ENCODE measurements around the gene IL9. TPM values are rescaled to one million over a fixed set of nuclear protein-coding genes. Genes with fewer than 3 reads are reported as not detected.

IL9 gene
- total RNA-seq, 1 donor from 2014 or later = not detected

DNA sequence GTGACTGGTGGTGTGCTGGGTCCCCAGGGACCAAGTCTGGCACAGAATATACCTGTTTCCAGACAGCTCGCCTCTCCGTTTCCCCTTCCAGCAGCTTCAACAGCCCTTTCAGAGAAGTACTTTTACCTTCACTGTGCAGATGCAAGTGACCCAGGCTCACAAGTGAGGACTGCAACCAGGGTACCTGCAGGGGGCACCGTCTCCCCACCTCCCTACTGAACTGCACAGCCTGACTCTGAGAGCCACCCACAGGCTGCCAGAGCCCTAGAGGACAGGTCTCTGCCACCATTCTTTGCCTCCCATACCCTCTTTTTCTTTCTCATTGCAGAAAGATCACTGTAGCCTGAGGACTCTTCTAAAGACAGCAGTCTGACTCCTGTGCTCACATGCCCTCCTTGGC, 15.4 kb downstream of the IL9 start:
- TF ChIP-seq, protein P1, sequence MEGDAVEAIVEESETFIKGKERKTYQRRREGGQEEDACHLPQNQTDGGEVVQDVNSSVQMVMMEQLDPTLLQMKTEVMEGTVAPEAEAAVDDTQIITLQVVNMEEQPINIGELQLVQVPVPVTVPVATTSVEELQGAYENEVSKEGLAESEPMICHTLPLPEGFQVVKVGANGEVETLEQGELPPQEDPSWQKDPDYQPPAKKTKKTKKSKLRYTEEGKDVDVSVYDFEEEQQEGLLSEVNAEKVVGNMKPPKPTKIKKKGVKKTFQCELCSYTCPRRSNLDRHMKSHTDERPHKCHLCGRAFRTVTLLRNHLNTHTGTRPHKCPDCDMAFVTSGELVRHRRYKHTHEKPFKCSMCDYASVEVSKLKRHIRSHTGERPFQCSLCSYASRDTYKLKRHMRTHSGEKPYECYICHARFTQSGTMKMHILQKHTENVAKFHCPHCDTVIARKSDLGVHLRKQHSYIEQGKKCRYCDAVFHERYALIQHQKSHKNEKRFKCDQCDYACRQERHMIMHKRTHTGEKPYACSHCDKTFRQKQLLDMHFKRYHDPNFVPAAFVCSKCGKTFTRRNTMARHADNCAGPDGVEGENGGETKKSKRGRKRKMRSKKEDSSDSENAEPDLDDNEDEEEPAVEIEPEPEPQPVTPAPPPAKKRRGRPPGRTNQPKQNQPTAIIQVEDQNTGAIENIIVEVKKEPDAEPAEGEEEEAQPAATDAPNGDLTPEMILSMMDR (IDR thresholded peaks at IDR 0.05; ENCODE audit: insufficient read depth, low read length, poor library complexity, severe bottlenecking) = peak; percentile 27
- Histone ChIP-seq H3K4me3 (ENCODE audit: low read depth, low read length) (no peak overlapping the region), H3K27me3 (ENCODE audit: control insufficient read depth, insufficient read depth, low read length) (peaks cover 11% of the 10 kb centered on the region), H3K36me3 (ENCODE audit: control insufficient read depth, insufficient read depth, low read length) (no peaks in the 10 kb centered on the region)
- no peak for DNase-seq (ENCODE audit: low read depth)

- TF ChIP-seq, protein P1 (IDR thresholded peaks at IDR 0.05; ENCODE audit: insufficient read depth, low read length, poor library complexity, severe bottlenecking) = no peak
- no peak for DNase-seq (ENCODE audit: low read depth)
- Histone ChIP-seq H3K27me3 (ENCODE audit: control insufficient read depth, insufficient read depth, low read length) (peaks cover 6% of the 10 kb centered on the region), H3K4me3 (ENCODE audit: low read depth, low read length) (no peak overlapping the region), H3K36me3 (ENCODE audit: control insufficient read depth, insufficient read depth, low read length) (no peaks in the 10 kb centered on the region)
Measured at GRCh38 chr5:135879591-135879990, 16.1 kb downstream of the IL9 start.

DNA sequence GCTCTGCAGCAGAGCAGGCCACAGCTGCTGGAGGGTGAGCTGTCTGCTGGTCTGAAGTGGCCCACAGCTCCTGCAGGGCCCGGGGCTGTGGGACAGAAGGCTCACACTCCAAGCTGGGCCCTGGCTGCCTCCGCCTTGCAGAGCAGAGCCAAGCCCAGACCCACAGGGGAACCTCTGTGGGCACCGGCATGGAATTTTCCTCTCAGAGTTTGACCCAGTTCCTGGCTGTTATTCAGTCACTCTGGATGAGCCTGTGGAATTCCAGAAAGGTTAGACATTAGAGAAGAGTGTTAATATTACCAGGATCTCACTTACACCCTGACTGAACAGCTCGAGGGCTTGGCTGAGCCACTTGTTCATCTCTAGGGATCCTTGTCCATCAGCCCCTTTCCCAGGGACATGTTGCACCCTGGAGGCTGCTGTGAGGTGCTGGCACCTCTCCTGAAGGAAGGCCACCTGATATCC, 17.5 kb downstream of the IL9 start:
- no peak overlapping the region for H3K4me3 ChIP-seq (ENCODE audit: low read depth, low read length)
- no peaks in the 10 kb centered on the region for H3K36me3 ChIP-seq (ENCODE audit: control insufficient read depth, insufficient read depth, low read length)

DNA sequence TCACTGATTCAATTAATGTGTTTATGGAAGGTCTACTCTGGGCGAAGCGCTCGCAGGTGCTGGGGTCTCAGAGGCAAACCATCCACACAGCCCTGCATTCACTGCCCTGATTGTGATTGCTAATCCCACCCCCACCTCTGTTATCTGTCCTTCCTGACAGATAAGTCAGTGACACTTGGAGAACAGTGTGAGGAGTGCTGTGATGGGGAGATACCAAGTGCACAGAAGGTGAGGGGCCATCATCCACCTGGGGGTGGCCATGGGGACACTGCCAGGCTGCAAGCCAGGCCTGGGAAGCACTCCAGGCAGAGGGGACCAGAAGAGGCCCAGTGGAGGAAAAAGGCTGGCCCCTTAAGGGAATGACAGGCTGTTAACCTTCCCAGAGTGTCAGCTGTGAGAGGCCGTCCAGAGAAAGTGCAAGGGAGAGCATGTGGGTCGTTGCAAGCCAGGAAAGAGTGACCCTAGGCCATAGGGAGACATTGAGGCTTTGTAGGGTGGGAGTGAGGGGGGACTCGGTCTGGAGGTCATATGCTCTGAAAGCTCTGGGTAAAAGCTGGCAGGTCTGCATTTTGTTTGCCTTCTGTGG, 18.0 kb downstream of the IL9 start:
- no peak for DNase-seq (ENCODE audit: low read depth)
- Histone ChIP-seq H3K27me3 (ENCODE audit: control insufficient read depth, insufficient read depth, low read length) (peaks cover 8% of the 10 kb centered on the region), H3K36me3 (ENCODE audit: control insufficient read depth, insufficient read depth, low read length) (no peaks in the 10 kb centered on the region), H3K4me3 (ENCODE audit: low read depth, low read length) (no peak overlapping the region)
- TF ChIP-seq, protein P1 (IDR thresholded peaks at IDR 0.05; ENCODE audit: insufficient read depth, low read length, poor library complexity, severe bottlenecking) = no peak

More for the DNA sequence above, 17.5 kb downstream of the IL9 start:
- TF ChIP-seq, protein P1 (IDR thresholded peaks at IDR 0.05; ENCODE audit: insufficient read depth, low read length, poor library complexity, severe bottlenecking) = no peak
- H3K27me3 ChIP-seq (ENCODE audit: control insufficient read depth, insufficient read depth, low read length) = peaks cover 6% of the 10 kb centered on the region
- DNase-seq (ENCODE audit: low read depth) = peak; percentile 14

- H3K27me3 ChIP-seq (ENCODE audit: control insufficient read depth, insufficient read depth, low read length) = peaks cover 6% of the 10 kb centered on the region
- DNase-seq (ENCODE audit: low read depth) = no peak
- TF ChIP-seq, protein P1 (IDR thresholded peaks at IDR 0.05; ENCODE audit: insufficient read depth, low read length, poor library complexity, severe bottlenecking) = no peak
- no peaks in the 10 kb centered on the region for H3K36me3 ChIP-seq (ENCODE audit: control insufficient read depth, insufficient read depth, low read length)
- H3K4me3 ChIP-seq (ENCODE audit: low read depth, low read length) = no peak overlapping the region
Measured at GRCh38 chr5:135876146-135876545, 19.5 kb downstream of the IL9 start.

DNA sequence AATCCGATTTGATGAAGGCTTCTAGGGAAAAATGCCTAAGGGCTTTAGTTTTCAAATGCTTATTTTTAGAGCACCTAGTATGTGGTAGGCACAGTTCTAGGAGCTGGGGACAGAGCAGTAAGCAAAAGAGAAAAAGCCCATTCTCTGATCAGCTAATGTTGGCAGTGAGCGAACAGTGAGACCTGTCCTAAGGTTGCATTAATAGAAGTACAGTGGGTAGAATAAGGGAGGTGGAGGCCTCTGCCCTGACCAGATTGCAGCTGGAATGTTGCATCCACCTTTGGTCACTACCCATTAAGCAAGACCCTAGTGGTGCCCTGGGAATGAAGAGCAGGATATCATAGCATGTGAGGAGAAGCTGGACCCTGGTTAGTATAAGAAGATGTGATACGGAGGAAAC, 20.1 kb downstream of the IL9 start:
- no peaks in the 10 kb centered on the region for H3K36me3 ChIP-seq (ENCODE audit: control insufficient read depth, insufficient read depth, low read length)
- no peak for DNase-seq (ENCODE audit: low read depth)
- H3K27me3 ChIP-seq (ENCODE audit: control insufficient read depth, insufficient read depth, low read length) = peaks cover 6% of the 10 kb centered on the region
- H3K4me3 ChIP-seq (ENCODE audit: low read depth, low read length) = no peak overlapping the region
- TF ChIP-seq, protein P1 (IDR thresholded peaks at IDR 0.05; ENCODE audit: insufficient read depth, low read length, poor library complexity, severe bottlenecking) = no peak
